Coronary artery (tissue), 2 donors: ENCODE data around the gene LRRC49.
"Not testable (repeated sequence)": the region's sequence is repeated elsewhere in the genome, so short reads cannot be mapped to it uniquely, and the experiment has no call there.

Source experiments
- DNase-seq: peaks from one replicate; pipeline ENCODE4 v3.0.0-alpha.2; 2017; ENCODE audit warnings: low spot score
- H3K27ac ChIP-seq, 2 donors: fragments of 200-600 bp; sonication (generic); one replicate each; pipeline ENCODE4 v1.5.1; 2016 to 2019
- H3K4me3 ChIP-seq: fragments of 200-600 bp; sonication (generic); 2 replicates; pipeline ENCODE4 v1.5.1; 2016; ENCODE audit warnings: mild to moderate bottlenecking, moderate library complexity
- CTCF ChIP-seq: fragments of 200-600 bp; sonication (generic); IDR thresholded peaks from one replicate; pipeline ENCODE4 v1.5.1; 2019; ENCODE audit warnings: antibody characterized with exemption

The LRRC49 gene

GRCh38 chr15:70931821-70932220 is 39.2 kb downstream of the LRRC49 start:
- no peak overlapping the region for H3K27ac ChIP-seq
- TF ChIP-seq CTCF: no peak
- DNase-seq: no peak
- no peak overlapping the region for H3K4me3 ChIP-seq

DNA sequence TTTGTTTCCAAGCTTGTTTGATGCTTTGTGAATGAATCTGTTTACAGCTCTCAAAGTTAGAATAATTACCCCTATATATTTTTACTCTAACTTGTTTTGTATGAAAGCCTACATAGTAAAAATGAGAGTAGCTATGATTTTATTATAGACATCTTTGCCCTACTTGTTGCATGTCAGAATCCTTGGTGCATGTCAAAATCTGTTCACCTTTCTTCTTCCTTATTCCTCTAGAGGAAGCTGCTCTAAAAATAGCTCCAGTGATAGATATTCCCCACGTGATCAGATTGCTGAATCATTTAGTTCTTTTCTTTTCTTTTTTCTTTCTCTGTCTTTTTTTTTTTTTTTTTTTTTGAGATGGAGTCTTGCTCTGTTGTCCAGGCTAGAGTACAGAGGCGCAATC is 39.8 kb downstream of the LRRC49 start:
- H3K4me3 ChIP-seq: no peak overlapping the region
- DNase-seq: no peak
- TF ChIP-seq CTCF: no peak

DNA sequence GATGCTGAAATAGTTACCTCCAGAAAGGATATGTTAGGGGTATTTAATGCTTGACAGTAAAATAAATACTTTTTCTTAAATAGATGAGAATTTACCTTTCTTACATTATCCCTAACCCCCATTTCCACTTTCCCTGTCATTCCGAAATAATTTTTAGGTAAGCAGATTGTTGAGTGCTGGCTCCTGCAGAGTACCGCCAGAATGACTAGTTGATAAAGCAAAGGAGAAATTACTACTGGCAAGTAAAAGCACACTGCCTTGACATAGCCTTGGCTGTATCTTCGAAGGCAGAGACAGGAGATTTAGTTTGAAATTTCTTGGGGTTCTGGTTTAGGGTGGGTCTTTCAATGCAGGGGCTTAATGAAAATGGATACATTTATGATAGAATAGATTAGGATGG is 40.8 kb downstream of the LRRC49 start:
- H3K27ac ChIP-seq: no peak overlapping the region
- TF ChIP-seq CTCF: no peak
- DNase-seq: no peak
- H3K4me3 ChIP-seq: no peak overlapping the region

More for the DNA sequence above, 39.8 kb downstream of the LRRC49 start:
- H3K27ac ChIP-seq: no peak overlapping the region

DNA sequence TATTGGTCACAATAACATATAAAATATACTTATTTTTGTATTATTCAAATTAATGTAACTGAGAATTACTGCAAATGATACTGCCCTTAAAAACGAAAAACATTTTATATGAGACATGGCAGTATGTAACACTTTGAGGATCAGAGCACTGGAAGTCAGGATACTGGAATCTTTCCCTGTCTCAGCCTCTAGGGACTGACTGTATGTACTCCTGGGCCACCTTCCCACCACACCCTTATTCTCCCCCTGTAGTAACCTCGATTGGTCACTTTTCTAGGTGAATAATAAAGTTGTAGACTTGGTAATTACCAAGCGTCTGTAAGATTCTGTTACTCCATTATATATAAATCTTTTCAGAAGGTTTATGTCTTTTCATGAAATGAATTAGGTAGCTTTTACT is 43.0 kb downstream of the LRRC49 start:
- DNase-seq: no peak
- TF ChIP-seq CTCF: no peak
- Histone ChIP-seq H3K27ac (no peak overlapping the region), H3K4me3 (no peak overlapping the region)

DNA sequence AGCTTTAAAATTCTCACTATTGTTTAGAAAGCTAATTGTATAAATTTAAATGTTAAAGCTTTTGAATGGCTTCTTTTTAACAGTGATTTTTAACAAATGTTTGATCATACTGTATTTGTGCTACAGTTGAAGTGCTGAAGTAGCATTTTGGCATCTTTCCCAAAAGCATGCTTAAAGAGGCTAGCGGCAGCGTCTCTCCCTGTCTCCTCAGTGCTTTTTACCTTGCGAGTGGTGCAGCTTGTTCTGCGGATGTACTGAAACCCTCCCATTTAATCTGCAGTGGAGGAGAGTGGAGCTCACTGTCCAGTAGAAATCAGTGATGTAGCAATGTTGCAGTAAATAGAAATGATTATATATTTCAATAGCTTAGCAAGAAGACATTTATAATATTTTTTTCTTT is 43.7 kb downstream of the LRRC49 start:
- no peak for TF ChIP-seq CTCF
- DNase-seq: no peak
- Histone ChIP-seq H3K4me3 (no peak overlapping the region), H3K27ac (no peak overlapping the region)

DNA sequence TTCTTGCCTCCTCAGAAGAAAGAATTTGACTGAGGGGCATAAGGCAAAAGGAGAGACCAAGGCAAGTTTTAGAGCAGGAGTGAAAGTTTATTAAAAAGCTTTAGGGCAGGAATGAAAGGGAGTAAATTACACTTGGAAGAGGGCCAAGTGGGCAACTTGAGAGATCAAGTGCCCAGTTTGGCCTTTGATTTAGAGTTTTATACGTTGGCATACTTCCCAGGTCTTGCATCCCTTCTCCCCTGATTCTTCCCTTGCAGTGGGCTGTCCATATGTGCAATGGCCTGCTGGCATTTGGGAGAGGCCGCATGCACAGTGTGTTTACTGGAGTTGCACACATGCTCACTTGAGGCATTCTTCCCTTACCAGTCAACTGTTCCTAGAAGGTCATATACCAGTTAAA is 50.7 kb downstream of the LRRC49 start:
- not testable (repeated sequence) for DNase-seq, H3K27ac ChIP-seq, H3K4me3 ChIP-seq

DNA sequence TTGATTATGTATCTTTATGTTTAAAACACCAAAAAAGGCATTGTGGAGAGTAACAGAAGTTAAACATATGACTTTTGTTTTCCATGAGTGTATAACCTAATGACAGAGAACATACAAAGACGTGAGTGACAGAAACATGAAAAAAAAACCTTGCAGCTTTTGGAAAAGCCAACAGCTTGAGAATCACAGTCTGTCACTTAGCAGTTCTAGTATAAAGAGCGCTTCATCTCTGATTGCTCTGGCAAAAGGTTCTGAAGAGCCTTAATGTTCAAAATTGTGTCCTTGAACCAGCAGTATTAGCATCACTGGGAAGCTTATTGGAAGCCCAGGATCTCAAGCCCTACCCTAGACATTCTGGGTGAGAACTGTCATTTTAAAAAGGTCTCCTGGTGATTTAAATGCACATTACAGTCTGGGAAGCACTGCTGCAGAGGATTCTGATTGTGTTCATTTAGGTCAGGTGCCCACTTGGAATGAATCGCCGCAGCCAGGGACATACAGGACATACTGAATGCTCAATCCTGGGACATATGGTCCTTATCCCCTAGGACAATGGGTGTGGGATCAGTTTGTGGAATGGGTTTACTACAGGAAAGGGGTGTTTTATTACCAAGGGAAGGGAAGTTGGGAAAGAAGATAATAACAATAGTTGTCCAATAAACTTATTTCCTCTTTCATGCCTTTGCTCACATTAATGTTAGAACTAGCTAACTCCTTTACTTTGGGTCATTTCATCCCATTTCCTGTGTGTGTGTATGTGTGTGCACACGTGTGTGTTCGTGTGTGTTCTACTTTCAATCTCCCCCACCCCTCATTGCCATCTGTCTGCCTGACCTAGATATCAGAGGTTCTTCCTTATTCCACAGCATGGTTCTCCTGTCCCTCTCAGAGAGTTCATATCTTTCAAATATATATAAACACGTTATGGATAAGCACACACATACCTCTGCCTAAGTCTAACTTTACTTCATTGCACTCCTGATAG is 55.0 kb downstream of the LRRC49 start:
- no peak overlapping the region for H3K27ac ChIP-seq
- no peak for DNase-seq
- no peak overlapping the region for H3K4me3 ChIP-seq
- no peak for TF ChIP-seq CTCF
